Mucosa of gallbladder (tissue), 1 donor: Measurements from ENCODE around the gene RLBP1. TPM values are rescaled to one million over a fixed set of nuclear protein-coding genes. Genes with fewer than 3 reads are reported as not detected.
"Not testable (repeated sequence)": the region's sequence is repeated elsewhere in the genome, so short reads cannot be mapped to it uniquely, and the experiment has no call there.

ENCODE experiments used
- DNase-seq: peaks from one replicate; pipeline ENCODE4 v3.0.0-alpha.2; 2020; ENCODE audit warnings: low spot score
- total RNA-seq: library from RNA; stranded (reverse); gene quantifications from one replicate; pipeline ENCODE4 v1.2.1, GENCODE V29; 2021
- donor health status: DM: no; HTN: no; CAD: no.

RLBP1 gene
- total RNA-seq = not detected

DNA sequence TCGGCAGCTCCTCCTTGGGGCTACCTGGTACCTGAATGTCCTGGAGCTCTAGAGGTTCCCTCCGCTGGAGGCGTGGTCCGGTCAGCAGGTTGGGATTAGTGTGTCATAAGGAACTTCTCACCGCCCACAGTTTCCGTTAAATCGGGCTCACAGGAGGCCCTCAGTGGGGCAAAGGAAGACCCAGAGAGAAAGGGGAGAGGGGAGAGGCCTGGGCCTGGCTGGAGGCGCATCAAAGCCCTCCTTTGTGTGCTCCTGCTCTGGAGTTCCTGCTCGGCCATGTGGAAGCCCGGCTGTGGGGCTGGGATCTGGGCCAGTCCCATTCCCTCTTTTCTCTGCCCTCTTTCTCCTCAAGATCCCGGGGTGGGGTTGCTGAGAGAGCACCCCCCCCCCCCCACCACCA, at the start of gene RLBP1:
TSS of gene RLBP1 (minus strand) at position 37 of the 400 bp plus-strand sequence. CDS start 2,604 bp downstream, outside the sequence.
- DNase-seq = no peak

DNA sequence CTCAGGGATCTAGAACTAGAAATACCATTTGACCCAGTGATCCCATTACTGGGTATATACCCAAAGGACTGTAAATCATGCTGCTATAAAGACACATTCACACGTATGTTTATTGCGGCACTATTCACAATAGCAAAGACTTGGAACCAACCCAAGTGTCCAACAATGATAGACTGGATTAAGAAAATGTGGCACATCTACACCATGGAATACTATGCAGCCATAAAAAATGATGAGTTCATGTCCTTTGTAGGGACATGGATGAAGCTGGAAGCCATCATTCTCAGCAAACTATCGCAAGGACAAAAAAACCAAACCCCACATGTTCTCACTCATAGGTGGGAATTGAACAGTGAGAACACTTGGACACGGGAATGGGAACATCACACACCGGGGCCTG, 28.8 kb upstream of the RLBP1 start:
- not testable (repeated sequence) for DNase-seq

DNA sequence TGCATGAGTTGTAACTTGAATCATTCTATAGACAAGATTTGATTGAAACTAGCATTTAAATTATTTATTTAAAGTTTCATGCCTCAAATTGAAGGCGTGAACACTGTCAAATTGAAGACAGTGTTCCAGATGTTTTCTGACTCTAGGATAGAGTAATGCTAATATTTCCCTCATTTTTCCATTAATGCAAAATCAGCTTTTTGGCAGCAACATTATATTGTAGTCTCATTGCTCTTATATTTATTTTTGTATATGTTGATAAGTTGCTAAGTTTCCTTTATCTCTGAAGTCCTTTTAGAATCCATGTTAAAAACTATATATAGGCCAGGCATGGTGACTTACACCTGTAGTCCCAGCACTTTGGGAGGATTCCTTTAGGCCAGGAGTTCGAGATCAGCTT, 27.2 kb upstream of the RLBP1 start:
- no peak for DNase-seq

DNA sequence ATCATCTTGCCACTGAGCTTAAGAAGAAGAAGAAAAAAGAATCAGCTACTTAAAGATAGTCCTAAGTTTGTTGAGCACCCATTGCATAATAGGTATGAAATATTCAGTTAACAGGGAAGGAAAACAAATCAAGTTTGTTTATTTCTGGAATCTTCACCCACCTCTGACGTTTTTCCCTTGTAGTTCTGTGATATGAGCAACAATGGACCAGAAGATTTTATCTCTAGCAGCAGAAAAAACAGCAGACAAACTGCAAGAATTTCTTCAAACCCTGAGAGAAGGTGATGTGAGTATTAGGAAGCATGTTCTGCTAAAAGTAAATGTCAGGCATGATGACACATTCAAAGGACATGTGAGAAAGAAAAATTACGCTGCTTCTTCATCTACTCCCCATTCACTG, 26.1 kb upstream of the RLBP1 start:
- no peak for DNase-seq

DNA sequence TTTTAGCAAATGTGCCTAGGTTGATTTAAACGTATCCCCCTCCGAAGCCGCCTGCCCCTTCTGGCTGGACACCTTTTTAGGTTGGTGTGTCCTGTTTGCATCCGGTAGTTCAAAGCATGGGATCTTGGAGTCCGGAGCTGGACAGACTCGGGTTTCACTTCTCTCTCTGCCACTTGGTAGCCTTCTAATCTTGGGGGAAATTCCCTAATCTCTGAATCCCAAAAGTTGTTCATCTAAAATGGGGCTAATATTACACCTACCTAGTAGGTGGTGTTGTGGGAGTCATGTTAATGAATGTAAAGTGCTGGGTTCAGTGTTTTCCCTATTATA, 23.2 kb upstream of the RLBP1 start:
- DNase-seq = no peak

DNA sequence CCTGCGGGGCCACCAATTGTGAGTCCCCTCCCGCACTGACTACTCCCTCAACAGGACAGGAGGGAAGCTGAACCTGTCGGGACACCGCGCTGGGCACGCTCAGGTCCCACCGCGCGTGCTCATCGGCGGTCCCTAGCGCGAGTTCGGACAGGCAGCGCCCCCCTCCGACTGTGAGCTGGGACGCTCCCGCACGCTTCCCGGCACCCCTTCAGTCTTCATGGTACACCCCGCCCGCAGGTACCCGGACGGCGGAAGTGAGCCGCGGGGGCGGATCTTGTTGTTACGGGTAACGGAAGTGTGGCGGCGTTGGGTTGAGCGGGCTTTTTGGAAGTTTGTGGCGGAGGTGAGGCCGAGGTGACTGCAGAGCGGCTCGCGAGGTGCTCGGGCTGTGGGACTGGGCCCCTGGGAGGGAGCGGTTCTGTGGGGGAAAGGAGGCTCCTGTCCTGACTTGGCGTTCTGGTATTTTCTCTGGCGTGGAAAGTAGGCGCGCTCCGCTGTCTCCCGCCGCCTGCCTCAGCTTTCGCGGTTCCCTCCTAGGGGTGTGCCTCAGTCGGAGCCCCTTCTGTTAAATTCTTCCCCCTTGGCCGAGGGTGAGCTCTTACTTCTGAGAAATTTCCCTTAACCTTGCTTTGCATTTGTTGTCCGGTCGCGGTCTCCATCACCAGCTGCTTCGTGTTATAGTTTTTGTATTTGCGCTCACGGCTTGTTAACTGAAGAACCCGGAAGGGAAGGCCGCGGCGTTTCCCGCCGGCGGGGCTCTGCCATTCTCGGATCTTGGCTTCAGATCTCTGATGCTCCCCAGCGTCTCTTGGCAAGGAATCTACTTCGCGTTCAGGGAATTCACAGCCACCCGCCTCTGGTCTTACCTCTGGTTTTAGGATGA, 22.6 kb upstream of the RLBP1 start, which contains the start of gene FANCI:
TSS of gene FANCI (plus strand) at position 289 of the 883 bp plus-strand sequence. CDS start 3,669 bp downstream, outside the sequence.
- DNase-seq = peak; percentile 97

DNA sequence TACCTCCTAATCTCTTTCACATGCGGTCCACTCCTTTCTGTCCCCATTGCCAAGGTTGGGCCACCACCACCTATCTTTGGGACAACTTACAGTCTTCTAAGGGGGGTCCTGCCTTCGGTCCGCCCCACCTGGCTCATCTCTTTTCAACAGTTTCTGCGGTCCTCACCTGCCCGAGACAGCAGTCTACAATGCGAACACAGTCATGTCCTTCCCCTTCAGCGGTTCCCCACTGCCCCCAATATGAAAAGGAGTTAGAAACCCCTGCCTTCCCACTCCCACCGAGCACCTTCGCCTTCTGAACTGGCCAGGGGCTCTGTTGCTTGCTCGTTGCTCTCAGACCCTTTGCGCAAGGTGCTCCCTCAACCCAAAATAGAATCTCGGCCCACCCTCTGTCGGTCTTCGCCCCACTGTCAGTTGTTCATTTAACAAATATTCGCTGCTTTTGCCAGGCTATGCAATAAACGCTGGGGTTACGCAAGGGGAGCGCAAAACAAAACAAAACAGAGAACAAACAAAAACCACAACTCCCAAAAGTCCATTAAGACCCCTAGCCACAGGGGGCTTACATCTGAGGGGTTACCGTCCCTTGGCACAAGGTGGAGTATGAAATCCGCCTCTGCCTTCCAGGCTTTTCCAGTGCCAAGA, 21.8 kb upstream of the RLBP1 start:
- no peak for DNase-seq

DNA sequence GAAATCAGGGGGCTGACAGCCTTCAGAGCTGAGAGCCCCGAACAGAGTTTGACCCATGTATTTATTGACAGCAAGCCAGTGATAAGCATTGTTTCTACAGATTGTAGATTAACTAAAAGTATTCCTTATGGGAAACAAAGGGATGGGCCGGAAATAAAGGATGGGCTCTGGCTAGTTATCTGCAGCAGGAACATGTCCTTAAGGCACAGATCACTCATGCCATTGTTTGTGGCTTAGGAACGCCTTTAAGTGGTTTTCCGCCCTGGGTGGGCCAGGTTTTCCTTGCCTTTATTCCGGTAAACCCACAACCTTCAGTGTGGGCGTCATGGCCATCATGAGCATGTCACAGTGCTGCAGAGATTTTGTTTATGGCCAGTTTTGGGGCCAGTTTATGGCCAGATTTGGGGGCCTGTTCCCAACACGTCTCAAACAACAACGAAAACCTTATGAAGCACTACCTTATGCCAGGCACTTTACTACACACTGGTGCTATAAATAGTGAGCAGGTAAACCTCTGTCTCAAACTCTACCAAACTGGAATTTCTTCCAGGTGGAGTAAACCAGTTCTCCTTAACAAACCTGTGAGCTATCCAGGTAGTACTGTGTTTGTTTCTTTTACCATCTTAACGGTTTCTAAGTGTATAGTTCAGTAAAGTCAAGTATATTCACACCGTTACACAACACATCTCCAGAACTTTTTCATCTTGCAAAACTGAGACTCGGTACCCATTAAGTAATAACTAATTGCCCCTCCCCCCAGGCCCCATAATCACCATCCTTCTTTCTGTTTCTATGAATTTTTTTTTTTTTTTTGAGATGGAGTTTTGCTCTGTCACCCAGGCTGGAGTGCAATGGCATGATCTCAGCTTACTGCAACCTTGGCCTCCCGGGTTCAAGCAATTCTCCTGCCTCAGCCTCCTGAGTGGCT, 18.8 kb upstream of the RLBP1 start:
- DNase-seq = not testable (repeated sequence)

DNA sequence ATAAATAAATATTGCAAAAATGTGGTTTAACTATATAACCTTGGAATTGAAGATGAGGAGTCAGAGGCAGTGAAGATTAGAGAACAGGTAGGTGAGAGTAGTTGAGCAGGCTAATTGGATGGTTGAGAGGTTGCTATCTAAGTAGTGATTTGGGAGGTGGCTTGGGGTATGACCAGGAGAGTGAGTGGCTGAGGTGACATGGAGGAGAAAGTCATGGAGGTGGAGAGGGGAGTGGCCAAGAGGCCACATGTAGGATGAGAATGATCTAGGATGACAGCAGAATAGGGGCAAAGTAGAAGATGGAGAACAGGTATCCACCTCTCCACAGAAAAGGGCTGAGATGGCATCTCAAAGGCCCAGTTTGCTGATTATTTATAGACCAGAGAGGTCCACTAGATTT, 10.5 kb upstream of the RLBP1 start:
- no peak for DNase-seq

DNA sequence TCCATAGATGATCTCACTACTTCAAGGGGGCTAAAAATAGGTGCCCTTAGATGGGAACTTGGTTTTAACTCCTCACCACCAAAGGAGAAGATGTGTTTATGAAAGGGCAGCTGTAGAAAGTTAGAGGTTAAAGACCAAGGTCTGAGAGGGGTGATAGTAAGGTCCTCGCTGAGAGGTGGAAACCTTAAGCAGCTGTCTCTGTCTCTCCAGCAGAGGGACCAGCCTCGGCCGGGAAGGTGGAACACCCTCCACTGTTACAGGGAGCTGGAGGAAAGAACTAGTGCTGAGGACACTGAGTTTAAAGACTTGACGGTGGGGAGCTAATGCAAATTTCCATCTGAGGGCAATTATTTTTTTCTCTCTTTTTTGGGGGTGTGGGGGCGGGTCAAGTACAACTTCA, 8.9 kb upstream of the RLBP1 start:
- DNase-seq = no peak

DNA sequence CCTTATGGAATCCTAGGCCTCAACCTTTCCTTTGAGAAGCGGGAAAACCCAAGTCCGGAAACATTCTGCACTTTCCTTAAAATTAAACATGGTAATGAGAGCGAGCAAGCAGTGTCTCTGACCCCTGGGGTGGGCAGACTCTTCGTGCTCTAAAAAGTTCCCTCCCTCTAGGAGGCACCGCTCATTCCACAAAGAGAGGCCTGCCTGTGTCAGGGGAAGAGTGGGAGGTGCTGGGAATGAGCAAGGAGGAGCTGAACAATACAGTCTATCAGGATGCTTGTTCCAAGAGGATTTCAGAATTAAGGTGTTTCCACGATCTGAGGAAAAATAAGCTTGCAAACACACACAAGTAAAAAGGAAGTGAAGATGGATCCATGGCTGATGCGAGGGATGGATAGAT, 6.0 kb upstream of the RLBP1 start:
- no peak for DNase-seq

DNA sequence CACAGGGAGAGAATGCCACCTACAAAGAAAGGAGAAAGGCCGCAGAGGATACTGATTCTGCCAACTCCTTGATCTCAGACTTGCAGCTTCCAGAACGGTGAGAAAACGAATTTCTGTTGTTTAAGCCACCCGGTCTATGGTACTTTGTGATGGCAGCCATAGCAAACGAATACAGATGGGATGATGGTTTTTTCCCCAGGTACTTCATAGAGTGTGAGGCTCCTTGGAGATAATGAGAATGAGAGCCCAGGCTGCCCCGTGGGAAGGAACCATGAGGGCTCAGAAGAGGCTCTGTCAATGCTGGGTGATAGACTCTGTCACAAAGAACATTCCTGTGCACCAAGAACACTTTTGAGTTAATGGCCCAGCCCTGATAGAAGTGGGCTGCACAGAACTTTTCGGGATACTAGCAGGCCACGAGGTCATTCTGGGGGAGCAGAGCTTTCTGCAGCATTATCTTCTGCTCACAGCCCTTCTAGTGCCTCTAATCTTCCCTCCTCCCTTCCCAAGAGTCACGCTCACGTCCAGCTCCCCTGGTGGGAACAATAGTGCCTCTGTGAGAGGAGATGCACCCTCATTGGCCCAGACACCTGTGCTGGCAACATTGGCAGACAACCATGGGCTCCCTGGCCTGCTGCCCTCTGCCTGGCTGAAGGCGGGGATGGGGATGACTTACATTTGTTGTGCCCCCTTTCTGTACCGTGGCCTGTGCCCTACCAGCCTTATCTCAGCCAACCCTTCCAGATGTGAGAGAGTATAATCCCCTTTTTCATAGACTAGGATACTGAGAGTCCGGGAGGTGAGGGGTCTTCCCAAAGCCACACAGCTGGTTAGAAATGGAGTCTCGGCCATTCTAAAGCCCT, 5.2 kb upstream of the RLBP1 start:
- no peak for DNase-seq

DNA sequence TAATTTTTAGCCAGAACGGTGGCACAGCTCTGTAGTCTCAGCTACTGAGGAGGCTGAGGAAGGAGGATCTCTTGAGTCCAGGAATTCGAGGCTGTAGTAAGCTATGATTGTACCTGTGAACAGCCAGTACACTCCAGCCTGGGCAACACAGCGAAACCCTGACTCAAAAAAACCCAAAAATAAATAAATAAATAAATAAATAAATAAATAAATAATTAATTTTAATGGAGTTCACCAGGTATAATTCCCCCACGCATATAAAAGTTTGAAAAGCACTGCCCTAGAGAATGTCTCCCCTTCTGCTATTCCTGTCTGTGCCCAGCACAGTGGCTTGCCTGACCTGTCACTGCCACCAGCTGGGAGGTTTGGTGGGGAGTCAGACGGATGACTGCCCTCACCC, 4.2 kb upstream of the RLBP1 start:
- DNase-seq = no peak

DNA sequence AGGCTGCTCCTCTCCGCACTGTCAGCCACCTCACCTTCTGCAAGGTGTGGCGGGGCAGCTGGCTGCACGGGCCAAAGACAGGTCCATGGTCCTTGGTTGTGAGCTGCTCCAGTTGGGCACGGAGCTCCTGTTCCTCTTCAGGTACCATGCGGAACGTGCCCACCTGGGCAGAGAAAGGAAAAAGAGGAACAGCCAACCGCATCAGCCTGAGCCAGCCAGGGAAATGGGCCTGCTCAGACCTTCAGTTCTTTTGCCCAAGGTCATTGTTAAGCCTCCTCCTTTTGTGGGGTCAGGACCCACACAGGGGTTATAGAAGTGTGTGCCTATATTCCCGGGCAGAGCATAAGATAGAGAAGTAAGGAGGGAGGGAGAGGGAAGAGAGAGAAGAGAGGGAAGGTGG, 2.8 kb downstream of the RLBP1 start:
- DNase-seq = no peak

DNA sequence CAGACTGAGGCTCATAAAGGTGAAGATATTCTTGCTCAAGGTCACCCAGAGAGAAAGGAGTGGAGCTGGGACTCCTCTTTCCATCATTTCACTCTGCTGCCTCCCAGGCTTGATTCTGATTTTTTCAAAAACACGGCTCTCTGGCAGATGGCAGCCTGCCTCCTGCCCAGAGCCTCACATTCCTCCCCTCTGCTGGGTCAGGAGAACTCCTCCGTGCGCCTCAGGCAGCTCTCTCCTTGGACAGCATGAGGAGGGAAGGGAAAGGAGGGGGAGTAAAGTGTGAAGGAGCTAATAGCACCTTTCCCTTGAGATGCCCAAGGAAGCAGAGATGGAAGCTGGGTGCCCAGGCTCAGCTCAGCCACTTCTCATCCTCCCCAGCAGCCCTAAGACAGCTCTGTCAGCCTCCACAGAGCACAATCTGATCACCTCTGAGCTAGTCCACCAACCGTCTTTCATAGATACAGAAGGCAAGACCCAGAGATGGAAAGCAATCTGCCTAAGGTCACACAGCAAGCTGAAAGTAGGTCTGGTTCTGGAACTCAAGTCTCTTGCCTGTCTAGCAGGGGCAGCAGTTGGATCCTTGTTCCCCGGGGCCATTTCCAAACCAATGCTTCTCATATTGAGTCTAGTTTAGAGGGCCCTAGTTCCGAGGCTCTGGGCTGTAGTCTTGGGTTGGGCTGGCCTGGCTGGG, 3.5 kb downstream of the RLBP1 start:
- no peak for DNase-seq

DNA sequence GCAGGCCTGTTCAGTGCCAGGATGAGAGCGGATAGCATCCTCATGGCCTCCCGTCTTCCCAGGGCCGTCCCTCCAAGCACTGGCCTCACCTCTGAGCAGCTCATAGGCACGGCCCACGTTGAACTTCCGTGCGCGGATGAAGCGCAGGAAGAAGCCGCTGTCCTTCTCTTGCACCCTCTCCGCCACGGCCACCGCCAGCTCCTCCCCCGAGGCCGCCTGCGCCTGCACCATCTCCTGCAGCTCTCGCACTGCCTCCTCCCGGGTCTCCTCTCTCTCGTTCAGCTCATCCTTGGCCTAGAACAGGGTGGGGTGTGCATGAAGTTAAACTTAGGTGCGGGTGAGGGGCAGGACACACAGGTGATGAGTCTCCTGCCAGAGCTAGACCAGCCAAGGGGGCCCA, 4.3 kb downstream of the RLBP1 start:
- no peak for DNase-seq

DNA sequence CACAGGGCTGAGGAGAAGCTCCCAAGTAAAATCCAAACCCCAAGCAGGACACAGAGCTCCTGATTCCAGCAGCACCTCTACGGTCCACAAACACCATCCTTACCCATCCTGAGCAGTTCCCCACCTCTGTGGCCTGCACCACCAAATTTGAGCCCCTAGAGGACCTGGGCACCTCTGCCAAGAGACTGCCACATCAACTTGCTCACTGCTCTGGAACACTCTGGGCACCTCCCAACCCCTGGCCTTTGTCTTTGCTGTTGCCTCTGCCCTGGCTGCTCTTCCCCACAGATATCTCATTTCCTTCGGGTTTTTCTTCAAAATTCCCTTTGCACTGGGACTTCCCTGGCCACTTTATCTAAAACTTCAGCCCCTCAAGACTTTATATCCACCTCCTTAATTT, 5.8 kb downstream of the RLBP1 start:
- no peak for DNase-seq

DNA sequence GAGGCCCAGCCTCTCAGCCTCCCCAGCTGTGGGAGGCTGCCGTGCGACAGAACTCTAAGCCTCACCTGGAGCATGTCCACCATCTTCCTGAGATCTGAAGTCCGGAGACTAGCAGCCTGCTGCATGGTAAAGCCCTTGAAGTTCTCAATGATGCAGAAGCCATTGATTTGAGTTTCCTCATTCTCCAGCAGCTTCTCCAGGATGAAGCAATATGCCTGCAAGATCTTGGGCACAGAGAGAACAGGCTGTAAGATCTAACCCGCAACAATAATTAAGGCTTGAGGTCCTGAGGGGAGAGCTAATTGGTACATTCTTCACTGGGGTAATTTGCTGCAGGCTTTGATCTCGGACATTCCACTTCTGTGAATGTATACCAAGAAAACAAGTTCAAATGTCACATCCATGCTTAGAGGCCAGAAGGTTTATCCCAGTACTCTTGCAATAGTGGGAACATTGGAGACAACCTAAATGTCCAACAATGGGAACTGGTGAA, 9.7 kb downstream of the RLBP1 start:
- no peak for DNase-seq

DNA sequence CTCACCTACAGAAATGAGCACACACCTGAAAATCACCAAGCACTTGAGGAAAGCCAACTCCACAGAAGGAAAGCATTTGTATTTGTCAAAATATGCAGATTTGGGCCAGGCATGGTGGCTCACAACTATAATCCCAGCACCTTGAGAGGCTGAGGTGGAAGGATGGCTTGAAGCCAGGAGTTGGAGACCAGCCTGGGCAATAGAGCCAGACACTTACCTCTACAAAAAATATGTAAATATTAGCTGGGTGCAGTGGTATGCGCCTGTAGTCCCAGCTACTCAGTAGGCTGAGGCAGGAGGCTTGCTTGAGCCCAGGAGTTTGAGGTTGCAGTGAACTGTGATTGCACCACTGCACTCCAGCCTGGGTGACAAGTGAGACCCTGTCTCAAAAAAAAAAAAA, 12.3 kb downstream of the RLBP1 start:
- DNase-seq = no peak

DNA sequence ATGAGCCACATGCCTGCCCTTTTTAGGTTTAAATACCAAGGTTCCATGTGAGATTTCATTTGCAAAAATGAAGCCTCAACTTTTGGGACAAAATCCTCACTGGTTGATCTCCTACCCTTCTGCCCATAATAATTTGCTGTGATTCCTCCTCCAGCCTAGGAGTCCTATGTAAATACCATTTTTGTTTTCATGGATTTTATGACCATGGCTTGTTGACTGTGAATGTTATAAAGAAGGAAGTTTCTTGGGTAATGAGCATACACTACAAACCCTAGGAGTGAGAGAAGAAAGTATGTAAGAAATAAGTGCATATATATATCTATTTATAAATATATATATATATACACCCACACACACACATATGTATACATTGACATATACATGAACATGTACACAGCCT, 13.1 kb downstream of the RLBP1 start:
- no peak for DNase-seq
